Measurements from ENCODE around the gene SPAG16.
"Not testable (repeated sequence)": the region's sequence is repeated elsewhere in the genome, so short reads cannot be mapped to it uniquely, and the experiment has no call there.

Gene SPAG16

DNA sequence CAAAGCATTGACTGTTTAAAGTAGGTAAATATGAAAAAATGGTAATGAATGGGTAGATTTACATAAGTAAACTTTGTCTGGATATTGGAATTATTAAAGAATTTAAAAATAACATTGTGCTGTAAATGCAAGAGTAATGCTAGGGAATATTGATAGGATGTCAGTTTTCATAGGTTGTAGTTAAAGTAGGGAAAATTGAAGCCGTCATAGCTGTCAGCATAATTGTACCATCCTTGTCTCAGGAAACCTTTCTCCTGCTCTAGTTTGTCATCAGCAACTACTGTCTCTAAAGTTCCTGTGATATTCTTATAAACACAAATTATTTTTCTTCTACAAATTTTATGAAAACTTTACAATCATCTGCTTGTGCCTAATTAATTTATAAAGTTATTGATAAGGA lies 10.1 kb upstream of the SPAG16 start:
- no peak for DNase-seq

- no peak for DNase-seq
Observed at GRCh38 chr2:213275265-213275664, 9.0 kb upstream of the SPAG16 start.

DNA sequence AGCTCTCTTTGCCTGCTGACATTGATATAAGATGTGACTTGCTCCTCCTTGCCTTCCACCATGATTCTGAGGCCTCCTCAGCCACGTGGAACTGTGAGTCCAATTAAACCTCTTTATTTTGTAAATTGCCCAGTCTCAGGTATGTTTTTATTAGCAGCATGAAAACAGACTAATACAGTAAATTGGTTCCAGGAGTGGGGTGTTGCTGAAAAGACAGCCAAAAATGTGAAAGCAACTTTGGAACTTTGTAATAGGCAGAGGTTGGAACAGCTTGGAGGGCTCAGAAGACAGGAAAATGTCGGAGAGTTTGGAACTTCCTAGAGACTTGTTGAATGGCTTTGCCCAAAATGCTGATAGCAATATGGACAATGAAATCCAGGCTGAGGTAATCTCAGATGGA lies 7.1 kb upstream of the SPAG16 start:
- DNase-seq, result not testable (repeated sequence)

DNA sequence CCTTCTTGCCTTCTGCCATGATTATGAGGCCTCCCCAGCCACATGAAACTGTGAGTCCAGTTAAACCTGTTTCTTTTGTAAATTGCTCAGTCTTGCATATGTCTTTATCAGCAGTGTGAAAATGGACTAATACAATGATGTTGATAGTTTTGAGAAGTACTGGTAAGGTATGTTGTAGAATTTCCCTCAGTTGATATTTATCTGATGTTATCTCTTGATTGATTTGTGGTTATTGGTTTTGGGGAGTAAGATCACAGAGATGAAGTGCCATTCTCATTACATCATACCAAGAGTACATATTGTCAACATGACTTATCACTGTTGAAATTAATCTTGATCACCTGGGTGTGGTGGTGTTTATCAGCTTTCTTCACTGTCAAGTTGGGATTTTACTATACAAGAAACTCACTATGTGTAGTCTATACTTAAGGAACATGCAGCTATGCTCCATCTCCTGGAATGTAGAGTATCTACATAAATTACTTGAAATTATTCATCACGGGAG lies 5.1 kb upstream of the SPAG16 start:
- no peak for DNase-seq

DNA sequence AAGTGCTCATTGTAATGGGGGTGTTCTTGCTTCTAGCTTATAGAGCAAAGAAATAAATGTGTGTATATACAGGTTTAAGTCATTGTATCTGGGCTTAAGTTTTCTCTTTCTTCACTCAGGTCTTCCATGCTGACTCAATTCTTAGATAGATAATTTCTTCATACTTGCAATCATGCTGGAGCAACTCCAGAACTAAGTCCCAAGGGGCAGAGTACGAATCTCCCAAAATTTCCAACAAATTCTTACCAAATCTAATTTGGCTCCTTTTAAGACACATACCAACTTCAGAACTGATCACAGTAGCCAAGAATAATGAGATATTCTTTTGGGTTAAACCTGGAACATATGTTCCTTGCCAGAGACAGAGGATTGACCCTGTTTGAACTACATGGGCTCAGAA lies 4.3 kb upstream of the SPAG16 start:
- no peak for DNase-seq

- DNase-seq, result no peak
Observed at GRCh38 chr2:213281156-213281555, 3.1 kb upstream of the SPAG16 start.

- DNase-seq, result no peak
Observed at GRCh38 chr2:213285404-213285803, 1.1 kb downstream of the SPAG16 start.

- DNase-seq, result no peak
Observed at GRCh38 chr2:213286161-213286560, 1.9 kb downstream of the SPAG16 start.

DNA sequence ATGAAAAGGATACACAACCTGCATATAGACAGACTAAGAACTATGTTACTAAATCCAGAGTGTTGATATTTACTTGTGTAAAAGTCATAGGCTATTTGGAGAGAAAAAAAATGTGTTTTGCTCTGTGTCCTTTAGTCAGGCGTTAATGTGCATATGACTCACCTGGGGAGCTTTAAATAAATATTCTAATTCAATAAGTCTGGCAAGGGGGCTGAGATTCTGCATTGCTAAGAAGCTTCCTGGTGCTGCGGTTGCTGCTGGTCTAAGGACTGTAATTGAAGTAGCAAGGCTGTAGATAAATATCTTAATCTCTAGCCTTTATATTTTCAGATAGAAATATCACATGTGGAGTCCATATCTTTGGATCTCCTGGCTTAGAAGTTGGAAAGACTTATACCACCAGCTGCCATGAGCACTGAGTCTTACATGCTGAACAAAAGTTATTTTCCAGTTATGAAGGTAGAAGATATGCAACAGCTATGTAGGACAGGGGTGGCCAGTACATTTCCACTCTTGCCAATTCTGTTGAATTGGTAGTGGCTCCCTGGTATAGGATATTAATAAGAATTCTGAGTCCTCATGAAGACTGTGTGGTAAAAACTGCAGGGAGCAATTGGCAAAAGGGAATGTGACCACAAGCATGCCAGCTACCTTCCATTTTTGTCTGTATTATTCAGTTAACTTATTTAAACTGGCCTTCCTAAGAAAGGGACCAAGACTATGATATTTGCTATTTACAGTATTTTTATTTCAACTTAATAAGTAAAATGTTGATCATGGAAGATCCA lies 4.8 kb downstream of the SPAG16 start:
- DNase-seq, result no peak

- no peak for DNase-seq
Observed at GRCh38 chr2:213290501-213290900, 6.2 kb downstream of the SPAG16 start.

DNA sequence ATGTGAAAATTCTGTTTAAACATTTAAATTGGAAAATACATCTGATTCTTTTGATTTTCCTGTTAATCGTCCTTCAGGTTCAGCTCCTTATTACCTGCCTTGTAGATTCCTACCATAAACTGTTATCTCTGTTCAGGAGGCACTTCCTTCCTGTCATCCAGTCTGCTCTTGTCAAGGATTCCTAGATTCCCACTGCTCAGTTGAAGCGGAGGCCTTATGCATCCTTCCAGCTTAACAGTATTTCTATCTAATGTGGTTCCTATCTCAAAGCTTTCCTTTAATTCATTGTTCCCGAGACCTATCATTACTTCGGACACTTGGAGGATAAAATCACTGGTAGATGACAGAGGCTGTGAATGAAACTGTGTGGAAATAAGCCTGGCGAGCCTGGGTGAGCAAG lies 12.0 kb downstream of the SPAG16 start:
- no peak for DNase-seq

DNA sequence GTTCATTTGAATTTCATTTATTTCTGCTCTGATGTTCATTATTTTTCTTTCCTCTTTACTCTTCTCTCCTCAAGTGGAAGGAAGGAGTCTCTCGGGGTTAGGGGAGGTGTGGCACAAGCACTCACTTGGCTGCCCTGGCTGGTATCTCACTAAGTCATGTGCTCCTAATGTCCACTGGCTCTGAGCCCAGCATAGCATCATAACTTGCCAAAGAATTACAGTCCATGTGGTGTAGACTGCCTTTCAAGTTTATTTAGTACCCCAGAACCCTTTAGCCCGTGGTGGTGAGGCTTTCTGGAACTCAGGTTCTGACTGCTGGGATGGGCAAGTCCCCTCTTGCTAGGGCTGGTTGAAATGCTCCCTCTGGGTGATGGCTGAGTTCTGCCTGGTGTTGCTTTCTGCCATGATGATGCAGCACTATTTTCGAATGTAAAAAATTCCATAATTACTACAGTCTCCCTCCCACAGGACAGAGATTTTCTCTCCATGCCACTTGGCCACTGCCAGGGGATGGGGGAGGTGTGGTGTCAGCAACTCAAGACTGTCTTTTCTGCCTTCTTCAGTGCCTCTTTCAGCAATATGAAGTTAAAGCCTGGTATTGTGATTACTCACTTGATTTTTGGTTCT lies 22.2 kb downstream of the SPAG16 start:
- no peak for DNase-seq

DNA sequence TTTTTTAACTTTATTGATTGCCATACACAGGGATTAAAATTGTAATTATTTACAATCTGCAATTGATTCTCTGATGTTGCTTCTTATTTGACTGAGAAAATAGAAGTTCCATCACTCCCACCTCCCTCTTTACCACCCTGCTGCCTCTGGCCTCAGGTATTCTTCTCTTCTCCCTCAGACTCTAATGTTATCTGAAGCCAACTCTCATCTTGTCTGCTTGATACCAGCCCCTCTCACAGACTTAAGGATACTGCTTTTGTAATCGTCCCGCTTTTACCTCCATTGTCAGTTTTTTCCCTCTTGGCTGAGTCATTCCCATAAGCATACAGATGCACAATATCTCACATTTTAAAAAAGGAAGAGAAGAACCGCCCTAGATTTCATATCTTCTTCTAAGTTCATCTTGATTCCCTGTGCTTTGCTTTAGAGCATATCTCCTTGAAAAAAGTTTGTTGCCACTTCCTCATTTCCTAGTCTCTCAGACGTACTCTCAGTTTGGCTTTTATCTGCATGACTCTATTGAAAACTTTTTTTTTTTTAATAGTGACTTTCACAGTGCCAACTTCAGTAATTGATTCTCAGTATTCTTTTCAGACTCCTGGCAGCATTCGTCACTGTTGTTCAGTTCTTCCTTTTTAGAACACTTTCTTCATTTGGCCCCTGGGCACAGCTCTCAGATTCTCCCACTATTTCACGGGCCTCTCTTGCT lies 31.1 kb downstream of the SPAG16 start:
- no peak for DNase-seq

DNA sequence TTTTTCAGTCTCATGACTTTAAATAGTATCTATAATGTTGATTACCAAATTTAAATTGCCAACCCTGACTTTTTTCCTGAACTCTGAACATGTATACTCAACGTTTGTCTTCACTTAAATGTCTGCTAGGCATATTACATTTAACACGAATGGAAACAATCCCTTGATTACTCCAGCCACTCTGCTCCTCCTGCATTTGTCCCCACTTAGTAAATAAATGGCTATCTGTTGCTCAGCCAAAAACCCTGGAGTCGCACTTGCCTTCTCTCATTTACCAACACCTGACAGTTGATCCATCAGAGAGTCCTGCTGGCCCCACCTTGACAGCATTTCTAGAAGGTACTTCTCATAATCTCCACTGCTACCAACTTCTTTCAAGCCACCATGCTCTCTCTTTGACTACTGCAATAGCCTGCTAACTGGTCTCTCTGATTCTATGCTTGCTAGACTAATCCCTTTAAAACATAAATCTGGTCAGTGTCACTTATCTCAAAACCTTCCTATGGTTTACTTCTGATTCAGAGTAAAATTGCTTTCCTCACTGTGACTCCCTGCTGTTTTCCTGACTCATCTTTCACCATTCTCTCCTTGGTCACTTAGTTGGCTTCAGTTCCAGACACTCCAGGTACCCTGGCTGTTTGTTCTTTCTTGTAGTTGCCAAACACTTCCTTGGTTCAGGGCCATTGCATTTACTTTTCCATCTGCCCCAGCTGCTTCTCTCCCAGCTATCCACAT lies 31.9 kb downstream of the SPAG16 start:
- DNase-seq, result no peak

GRCh38 chr2:213317929-213318328 lies 33.7 kb downstream of the SPAG16 start:
- DNase-seq, result no peak

DNA sequence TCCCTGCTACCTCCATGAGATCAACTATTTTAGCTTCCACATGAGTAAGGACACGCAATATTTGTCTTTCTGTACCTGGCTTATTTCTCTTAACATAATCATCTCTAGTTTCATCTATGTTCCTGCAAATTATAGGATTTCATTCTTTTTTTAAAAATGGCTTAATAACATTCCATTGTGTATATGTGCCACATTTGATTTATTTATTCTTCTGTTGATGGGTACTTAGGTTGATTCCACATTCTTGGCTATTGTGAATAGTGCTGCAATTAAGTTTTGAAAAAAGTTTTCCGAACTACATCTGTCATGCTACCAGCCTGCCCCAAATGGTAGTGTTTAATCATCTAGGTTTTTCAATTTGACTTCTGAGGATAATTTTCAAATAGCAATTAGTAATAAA lies 36.3 kb downstream of the SPAG16 start:
- no peak for DNase-seq

DNA sequence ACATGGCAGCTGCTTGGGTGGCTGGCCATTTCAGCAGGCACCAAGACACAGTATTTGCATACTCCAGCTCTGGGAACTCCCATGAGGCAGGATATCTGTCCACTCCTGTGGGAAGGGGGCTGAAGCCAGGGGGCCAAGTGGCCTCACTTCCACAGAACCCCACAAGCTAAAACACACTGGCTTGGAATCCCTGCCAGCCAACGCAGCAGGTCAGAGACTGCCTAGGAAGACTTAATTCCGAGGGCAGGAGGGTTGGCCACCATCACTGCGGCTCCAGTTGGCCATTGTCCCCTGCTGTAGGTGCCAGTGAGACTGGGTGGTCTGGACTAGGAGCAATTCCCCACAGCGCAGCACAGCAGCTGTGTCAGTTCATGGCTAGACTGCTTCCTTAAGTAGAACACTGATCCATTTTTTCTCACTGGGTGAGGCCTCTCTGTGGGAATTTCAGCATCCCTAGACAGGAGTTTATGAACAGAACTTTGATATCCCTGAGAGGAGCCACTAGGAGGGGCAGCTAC lies 52.0 kb downstream of the SPAG16 start:
- DNase-seq, result no peak

DNA sequence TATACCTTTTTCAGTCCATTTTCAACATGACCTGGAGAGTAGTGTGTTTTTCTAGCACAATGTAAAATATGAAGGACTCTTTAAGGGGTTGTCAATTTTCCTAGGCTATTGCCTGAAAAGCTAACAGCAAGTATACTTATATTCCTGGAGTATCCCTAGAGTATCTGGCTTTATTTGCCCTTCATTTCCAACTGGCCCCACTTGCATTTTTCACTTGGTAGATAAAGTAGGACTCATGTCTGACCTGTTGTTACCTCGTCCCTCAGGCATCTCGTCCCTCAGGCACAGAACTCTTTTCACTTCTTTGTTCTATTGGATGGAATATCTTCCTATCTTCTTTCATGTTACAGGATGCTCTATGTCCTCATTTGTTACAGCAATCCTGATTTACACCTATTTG lies 69.2 kb downstream of the SPAG16 start:
- no peak for DNase-seq

DNA sequence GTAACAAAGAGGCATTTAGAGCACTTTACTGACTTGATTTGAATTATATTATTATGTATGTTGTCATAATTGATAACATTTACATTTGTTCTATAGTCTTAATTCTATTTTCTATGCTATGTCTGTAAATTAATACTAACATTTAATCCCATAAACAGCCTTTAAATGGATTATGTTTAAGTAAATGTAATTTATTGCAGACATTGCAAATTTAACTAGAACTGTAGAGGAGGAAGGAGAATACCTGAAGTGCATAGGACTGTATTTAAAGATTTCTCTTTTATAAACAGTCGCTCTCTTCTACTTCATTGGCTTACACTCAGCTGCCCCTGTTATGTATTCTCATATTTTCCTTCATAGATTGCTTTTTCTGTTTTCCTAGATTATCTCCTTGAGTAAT lies 92.4 kb downstream of the SPAG16 start:
- DNase-seq, result no peak

DNA sequence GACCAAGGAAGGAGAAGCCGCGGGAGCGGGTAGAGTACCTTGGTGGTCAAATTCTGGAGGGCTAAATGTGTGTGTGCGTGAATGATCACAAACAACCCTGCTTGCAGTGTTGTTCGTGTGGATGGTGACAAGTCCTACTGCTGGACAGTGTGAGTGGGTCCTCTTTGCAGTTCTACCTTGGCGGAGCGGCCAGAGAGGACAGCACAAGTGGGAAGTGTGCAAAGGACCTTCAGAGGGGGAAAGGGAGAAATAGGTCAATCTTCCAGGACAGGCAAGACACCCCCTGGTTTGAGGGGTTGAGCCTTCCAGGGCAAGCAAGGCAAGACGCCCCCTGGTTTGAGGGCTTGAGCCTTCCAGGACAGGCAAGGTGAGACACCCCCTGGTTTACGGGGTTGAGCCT lies 122.8 kb downstream of the SPAG16 start:
- not testable (repeated sequence) for DNase-seq

DNA sequence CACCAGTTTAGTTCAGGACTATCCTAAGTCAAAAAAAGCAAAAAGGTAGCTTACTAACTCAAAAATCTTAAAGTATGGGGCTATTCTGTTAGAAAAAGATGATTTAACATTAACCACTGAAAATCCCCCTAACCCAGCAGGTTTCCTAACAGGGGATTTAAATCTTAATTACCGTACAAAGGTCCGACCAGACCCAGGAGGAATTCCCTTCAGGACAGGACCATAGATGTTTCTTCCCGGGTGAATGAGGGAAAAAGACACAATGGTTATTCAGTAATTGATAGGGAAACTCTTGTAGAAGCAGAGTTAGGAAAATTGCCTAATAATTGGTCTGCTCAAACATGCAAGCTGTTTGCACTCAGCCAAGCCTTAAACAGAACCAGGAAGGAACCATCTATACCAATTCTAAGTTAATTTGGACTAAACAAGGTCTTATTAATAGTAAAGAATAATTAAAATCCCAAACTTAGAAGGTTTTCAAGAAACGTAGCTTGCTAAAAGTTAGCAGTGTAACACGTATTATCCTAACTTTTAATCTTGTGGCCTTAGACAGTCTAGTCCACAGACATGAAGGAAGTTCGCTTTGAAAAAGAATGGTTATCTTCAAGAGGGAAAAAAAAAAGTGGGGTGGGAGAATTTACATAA lies 124.3 kb downstream of the SPAG16 start:
- not testable (repeated sequence) for DNase-seq

DNA sequence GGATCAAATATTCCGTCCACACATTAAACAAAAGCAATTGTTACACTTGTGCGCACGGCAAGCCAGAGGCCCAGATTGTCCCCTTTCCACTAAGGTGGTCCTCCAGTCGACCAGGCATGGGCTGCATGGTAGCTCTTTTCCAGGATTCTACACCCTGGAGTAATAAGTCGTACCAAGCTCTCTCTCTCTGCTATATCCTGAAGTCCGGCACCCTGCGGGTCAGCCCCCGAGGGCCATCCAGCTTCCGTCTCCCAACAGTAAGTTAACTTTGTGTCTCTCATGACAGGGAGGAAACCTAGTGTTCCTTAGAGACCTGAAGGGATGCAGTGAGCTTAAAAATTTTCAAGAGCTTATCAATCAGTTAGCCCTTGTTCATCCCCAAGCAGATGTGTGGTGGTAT lies 126.4 kb downstream of the SPAG16 start:
- not testable (repeated sequence) for DNase-seq
